ENCODE results near the gene DPM3.
"Not testable (repeated sequence)": the region's sequence is repeated elsewhere in the genome, so short reads cannot be mapped to it uniquely, and the experiment has no call there.

DPM3 gene

DNA sequence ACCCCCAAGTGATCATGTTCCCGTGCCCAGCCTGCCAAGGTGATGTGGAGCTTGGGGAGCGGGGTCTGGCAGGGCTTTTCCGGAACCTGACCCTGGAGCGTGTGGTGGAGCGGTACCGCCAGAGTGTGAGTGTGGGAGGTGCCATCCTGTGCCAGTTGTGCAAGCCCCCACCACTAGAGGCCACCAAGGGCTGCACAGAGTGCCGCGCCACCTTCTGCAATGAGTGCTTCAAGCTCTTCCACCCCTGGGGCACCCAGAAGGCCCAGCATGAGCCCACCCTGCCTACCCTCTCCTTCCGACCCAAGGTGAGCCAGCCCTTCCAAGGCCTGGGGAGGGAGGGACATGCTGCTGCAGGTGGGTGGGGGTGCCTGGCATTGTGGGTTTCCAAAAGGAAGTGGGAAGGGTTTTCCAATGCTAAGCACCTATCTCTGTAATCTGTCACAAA is 35.6 kb upstream of the DPM3 start:
- no peak for FAIRE-seq
- no peak for DNase-seq (ENCODE audit: extremely low spot score, insufficient read length, low read depth)

DNA sequence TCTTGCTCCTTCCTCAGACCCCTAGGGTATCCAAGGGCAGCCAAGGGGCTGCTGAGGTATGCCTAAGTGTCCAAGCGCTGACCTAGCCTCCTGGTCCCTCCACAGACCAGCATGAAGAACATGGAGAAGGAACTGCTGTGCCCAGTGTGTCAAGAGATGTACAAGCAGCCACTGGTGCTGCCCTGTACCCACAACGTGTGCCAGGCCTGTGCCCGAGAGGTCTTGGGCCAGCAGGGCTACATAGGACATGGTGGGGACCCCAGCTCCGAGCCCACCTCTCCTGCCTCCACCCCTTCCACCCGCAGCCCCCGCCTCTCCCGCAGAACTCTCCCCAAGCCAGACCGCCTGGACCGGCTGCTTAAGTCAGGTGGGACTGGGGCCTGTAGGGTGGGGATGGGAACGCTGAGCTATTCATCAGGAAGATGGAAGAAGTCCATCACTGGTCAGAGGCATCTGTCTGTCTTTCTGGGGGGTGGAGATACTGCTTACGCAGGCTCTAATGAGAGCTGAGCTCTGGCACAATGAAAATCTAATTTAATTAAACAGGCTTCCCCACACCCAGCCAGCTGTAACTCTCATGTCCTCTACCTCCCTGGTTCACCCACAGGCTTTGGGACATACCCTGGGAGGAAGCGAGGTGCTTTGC is 35.1 kb upstream of the DPM3 start:
- FAIRE-seq: no peak

DNA sequence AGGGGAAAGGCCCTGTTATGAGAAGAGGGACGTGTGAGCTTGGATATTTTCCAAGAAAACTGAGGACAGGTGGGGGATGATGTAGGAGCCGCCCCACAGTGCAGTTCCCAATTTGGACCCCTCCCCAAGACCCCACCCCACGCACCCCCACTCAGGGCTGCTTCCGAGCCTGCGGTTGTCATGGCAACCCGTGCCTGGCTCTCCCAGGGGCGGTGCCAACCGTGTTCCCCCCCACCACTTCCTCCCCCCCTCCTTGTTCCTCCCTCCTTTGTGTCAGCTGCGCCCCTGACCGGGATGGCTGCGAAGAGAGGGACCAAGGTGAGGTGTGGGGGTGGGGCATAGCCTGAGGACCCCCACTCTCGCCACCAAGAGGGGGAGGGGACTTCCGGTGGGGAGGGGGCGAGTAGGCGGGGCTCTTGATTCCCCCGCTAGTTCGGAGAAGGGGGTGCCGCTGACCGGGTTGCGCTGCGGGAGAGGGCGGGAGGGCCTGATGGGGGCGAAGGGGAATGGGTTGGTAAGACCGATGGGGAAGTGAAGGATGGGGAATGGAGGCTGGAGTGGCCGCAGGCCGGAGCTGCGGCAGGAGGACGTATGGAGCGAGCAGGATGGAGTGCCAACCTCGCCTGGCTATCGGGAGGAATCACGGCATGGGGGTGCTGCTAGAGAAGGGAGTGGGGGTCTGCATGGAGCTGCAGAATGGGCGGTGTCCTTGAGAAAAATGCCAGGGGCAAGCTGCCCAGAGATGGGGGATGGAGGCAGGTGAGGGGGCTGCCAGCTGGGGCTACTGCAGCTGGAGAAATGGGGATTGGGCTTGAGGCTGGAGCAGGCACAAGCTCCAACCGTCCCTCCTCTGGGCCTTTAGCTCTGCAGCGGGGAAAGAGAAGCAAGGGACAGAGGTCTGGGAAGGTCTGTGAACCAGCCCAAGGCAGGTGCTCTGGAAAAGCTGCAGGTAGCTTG is 34.3 kb upstream of the DPM3 start:
- DNase-seq (ENCODE audit: extremely low spot score, insufficient read length, low read depth): no peak
- FAIRE-seq: no peak

More for the DNA sequence above, 35.1 kb upstream of the DPM3 start:
- DNase-seq (ENCODE audit: extremely low spot score, insufficient read length, low read depth): no peak

DNA sequence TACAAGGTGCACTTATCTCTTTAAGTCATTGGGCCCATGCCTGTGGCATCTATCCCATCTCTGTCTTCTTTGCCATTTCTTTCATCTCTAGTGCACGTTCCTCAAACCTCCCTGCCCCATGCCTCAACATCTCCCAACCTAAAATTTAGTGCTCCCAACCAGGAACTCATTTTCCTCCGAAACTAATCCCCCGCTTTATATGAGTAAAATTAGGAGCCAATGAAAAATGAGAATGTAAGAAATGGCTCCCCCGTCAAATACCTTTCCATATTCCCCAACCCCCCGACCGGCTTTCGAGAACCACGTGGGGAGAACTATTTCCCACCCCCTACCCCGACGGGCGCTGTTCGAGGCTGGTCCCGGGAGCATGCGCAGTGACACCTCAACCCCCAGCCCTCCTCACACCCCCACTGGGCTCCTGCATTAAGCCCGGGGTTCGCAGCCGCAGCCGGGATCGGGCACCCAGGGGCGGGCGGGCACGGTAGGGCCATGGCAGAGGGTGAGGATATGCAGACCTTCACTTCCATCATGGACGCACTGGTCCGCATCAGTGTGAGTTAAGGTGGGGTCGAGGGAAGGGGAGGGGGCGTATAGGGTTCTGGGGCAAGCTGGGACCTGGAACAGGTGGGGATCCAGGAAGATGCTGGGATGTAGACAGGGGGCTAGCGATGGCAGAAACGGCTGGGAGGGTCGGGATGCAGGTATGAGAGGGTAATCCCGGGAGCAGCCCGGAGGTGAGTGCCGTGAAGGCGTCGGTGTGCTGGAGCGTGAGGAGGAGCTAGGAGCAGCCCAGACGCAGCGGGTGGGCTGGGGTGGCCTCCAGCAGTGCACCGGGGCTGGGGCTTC is 33.4 kb upstream of the DPM3 start, which contains the start of gene TRIM46:
Gene TRIM46 (plus strand): TSS at position 372 of the 846 bp plus-strand sequence. CDS start 118 bp downstream, at position 490.
- FAIRE-seq (peak; percentile 5), DNase-seq (ENCODE audit: extremely low spot score, insufficient read length, low read depth) (no peak)

DNA sequence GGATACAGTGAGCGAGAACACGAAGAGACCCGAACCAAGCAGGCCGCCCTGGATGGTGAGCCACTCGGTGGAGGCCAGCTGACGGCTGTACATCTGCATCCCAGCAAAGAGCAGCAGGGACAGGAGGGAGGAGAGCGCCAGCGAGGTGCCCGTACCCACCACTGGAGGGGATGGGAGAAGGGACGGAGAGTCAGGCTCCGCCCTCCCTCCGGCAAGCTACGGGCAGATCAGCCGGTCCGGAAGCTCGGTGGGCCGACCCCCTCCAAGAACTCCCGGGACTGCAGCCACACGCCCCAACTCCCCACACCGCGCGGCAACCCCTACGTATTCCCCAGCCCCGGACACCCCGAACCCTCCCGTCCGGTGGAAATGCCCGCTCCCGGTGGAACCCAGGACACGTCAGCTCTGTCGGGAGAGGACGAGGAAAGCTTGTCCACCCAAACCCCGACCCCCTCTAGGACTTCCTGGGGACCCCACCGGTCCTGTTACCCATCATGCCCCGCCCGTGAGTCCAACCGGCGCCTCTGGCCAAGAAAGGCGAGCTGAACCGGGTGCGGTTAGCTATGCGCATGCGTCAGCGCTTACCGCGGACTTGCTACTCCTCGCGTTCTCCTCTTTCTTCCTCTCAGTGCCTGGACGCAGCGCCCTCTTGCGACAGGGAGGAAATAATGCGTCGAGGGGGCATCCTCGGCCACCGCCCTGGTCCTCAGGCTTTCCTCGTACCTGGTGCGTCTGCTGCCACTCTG is 32.6 kb upstream of the DPM3 start, which contains the start of gene KRTCAP2:
Gene KRTCAP2 (minus strand): TSS at position 573 of the 746 bp plus-strand sequence. CDS start 80 bp downstream, at position 493.
- peak; percentile 98 for FAIRE-seq

DNA sequence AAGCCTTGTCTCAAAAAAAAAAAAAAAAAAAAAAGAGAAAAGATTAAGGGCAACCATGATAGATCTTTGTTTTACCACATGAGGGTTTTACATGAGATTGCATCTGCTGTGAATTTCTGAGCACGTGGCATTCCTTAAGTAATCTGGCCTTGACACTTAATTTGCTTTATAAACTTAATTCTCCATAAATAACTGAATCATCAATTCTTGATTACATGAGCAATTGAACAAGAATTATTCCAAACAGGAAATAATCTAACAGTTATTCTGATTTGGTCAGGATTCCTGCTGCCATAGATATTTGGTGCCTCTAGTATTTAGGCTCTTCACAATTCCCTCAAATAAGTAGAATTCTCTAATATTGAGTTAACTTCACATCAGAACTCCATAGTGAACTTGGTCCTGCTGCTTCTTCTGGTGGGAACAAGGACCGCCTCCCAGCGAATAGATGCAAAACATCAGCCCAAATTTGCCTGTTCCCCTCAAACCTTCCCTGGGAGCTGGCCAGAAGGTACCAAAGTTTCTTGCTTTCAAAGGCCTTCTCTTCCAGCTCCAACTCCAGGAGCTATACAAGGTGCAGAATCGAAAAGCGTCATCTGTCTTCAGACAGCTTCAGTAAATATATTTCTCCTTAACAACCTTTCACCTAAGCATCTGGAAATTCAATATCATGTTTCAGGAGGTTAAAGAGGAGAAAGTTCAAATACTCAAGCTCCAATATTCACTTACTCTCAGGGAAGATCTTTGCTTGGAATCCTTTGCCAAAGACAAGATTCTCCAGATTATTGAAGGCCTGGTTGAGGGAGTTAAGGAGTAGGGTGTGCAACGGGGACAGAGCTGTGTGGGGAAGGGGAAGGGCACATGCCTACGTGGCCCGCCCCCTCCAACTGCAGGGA is 31.8 kb upstream of the DPM3 start:
- DNase-seq (ENCODE audit: extremely low spot score, insufficient read length, low read depth) (no peak), FAIRE-seq (no peak)

More for the DNA sequence above, 32.6 kb upstream of the DPM3 start, which contains the start of gene KRTCAP2:
- DNase-seq (ENCODE audit: extremely low spot score, insufficient read length, low read depth): peak; percentile 95

DNA sequence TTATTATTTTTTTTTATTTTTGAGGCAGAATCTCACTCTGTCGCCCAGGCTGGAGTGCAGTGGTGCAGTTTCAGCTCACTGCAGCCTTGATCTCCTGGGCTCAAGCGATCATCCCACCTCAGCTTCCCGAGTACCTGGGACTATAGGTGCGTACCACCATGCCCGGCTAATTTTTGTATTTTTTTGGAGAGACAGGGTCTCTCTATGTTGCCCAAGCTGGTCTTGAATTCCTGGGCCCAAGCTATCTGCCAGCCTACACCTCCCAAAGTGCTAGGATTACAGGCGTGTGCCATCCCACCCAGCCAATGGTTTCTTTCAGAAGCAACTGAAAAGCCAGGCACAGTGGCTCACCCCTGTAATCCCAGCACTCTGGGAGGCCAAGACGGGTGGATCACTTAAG is 30.5 kb upstream of the DPM3 start:
- no peak for FAIRE-seq

DNA sequence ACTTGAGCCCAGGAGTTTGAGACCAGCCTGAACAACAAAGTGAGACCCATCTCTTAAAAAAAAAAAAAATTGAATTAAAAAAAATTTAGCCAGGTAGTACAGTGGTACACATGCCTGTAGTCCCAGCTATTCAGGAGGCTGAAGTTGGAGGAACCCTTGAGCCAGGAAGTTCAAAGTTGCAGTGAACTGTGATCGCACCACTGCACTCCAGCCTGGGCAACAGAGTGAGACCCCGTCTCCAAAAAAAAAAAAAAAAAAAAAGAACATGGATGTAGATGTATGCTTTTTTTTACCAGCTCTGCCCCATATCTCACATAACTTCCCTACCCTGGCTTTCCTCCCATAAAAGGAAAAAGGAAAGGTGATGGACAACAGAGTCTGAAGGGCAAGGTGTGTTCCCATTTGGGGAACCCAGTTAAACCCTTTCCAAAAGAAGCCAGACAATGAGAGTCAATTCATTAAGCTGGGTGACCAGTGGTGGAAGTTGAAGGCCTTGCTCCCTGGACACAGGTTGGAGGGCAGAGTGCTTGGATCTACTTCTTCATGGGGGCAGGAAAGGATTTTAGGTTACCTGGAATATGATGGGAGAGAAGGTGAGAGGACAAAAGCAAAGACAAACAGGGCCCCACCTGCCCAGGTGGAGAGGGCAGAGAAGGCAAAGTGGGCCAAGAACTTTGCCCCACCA is 29.9 kb upstream of the DPM3 start:
- DNase-seq (ENCODE audit: extremely low spot score, insufficient read length, low read depth) (no peak), FAIRE-seq (no peak)

More for the DNA sequence above, 30.5 kb upstream of the DPM3 start:
- DNase-seq (ENCODE audit: extremely low spot score, insufficient read length, low read depth): no peak

DNA sequence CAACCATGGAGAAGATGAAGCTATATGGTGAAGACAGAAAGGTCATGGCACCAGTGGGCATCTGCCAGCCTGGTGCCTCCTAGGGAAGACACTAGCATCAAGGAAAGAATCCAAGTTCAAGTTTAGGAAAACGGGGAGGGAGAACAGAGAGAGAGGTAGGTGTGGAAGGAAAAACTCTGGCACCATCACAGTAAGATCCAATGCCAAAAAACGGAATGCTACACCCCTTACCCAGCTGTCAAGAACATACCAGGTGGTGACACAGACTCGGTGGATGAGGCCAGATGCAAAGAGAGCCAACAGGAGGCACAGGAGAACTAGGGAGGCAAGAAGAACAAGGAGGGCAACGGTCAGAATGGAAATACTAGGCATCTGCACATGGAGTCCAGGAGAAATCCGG is 29.2 kb upstream of the DPM3 start:
- FAIRE-seq (no peak), DNase-seq (ENCODE audit: extremely low spot score, insufficient read length, low read depth) (no peak)

DNA sequence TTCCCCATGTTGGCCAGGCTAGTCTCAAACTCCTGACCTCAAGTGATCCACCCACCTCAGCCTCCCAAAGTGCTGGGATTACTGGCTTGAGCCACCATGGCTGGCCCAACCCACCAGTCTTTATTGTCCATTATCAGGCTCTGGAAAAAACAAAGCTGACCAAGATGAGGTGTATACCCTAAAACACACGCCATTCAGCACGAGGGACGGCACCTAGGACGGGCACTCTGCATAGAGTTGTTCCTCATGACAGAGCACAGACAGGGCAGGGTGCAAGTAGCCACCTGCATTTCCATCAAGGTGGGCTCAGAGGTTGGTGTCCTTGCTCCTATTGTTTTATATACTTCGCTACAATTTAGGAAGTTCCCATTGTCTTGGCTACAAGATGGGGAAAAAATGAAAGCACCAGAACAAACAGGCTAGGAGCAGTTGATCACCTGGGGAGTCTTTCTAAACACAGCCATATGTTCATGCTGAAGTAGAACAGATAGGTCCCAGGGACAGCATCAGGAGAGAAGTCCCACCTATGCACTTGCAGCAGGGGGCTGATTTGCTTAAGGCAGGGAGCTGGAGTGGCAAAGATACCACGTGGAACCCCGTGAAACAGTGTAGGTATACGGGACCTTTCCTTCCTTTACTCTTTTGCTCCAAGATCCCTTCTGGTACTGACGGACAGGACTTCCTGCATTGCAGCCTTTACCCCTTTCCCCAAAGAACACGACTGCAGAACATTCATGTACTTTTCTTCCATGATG is 28.3 kb upstream of the DPM3 start:
- DNase-seq (ENCODE audit: extremely low spot score, insufficient read length, low read depth) (no peak), FAIRE-seq (no peak)

DNA sequence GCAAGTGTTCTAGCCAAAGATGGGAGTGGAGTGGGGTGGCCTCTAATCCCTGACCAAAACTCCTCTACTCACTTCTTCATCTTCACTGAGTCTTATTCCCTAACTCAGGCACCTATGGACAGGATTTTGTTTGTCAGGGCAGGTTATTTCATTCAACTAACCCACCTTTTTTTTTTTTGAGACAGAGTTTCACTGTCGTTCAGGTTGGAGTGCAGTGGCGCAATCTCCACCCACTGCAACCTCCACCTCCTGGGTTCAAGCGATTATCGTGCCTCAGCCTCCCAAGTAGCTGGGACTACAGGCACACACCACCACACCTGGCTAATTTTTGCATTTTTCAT is 27.7 kb upstream of the DPM3 start:
- DNase-seq (ENCODE audit: extremely low spot score, insufficient read length, low read depth); FAIRE-seq: not testable (repeated sequence)

DNA sequence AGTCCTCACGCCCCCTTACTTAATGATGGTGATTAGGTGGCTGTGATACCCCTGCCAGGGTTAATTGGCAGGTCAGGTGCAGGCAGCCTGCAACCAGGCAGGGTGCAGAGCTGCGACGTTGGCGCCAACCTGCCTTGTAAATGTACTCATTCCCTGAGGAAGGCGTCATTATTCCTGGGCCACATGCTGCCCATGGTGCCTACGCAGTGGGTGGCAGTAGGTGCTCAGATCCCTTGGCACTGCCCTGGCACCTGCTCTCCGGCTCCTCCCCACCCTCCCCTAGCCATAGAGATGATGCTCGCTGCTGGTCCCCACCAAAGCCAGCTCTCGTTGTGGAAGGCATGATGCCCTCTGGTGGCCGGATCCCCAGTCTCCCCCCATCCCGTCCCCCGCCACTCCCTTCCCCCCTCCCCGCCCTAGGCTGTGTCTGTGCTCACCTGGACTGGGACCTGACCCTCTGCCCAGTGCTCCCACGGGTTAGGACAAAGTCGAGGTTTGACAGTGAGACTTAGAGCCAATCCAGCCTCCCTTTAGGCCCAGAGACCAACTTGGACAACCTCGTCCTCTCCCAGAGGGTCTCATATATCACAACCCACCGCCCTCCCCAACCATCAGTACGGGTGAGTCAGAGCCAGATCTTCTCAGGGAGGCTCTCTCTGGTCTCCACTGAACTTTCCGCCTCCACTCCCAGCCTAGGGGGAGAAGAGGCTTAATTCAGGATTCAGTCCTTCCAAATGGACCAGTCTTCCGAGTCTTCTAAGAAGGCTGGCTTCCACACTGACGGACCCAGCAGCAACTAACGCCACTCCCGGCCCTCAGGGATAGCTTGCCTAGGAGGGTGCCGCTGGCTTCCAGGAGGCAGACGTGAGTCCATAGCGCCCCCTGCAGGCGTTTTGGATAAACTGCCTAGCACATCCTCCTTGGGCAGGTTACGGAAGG is 27.1 kb upstream of the DPM3 start:
- FAIRE-seq (peak; percentile 77), DNase-seq (ENCODE audit: extremely low spot score, insufficient read length, low read depth) (peak; percentile 55)

DNA sequence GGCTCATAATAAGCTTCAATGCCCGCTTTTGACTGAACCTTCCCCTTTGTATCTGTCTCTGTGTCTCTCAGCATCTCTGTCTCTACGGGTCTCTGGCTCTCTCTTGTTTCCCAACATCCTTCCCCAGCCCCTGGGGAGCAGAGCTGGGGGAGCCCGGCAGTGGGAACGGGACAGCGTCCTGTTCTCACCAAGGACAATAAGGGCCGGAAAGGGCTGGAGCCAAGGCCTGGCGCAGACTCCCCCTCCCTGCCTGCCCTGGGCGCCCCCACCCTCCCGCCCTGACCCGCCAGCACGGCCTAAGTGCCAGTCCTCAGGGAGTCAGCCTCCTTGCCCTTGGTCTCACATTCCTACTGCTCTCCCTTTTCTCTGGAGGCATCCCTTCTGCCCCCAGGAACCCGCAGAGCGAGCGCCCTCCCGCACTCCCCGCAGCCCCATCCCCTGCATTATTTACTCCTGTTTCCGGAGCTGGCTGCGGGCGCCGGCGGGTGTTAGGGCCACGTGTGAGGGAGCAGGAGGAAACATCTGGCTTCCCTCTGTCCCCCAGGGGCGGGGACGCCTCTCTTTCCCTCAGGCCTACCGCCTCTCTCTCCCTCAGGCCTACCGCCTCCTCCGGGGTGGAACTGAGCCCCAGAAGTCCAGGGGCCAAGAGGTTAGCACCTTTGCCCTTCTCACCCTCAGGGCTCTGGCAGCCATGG is 26.3 kb upstream of the DPM3 start:
- FAIRE-seq: no peak
- no peak for DNase-seq (ENCODE audit: extremely low spot score, insufficient read length, low read depth)

DNA sequence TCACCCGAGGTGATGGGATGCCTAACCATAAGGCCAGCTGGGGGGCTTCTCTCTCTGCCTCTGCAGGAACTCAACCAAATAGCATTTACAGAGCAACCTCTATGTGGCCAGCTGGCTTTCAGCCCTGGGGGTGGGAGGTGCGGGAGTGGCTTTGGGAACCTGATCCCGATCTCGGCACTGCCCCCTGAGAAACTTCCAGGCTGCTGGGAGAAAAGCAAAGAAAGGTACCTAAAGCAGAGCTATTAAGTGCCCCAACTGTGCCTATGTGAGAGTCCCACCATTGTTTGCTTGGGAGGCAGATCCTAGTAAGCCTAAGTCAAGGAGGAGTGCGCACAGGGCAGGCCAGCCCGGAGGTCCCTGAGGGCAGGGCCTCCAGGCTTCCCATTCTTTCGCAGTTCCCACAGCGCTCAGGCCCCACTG is 25.7 kb upstream of the DPM3 start:
- FAIRE-seq: no peak
- DNase-seq (ENCODE audit: extremely low spot score, insufficient read length, low read depth): no peak

DNA sequence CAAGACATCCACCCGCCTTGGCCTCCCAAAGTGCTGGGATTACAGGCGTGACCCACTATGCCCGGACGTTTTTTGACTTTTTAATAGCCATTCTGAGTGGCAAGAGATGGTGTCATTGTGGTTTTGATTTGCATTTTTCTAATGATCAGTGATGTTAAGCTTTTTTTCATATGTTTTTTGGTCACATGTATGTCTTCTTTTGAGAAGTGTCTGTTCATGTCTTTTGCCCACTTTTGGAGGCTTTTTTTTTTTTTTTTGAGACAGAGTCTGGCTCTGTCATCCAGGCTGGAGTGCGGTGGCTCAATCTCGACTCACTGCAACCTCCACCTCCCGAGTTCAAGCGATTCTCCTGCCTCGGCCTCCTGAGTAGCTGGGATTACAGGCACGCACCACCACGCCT is 24.3 kb upstream of the DPM3 start:
- FAIRE-seq; DNase-seq (ENCODE audit: extremely low spot score, insufficient read length, low read depth): not testable (repeated sequence)

All from GM18507 (cell line).